Skeletal muscle tissue (tissue), 4 donors: ENCODE results near the gene STYXL1. TPM values are rescaled to one million over a fixed set of nuclear protein-coding genes. Genes with fewer than 3 reads are reported as not detected.

ENCODE experiments used
- H3K27ac ChIP-seq: one replicate; pipeline ENCODE4 v1.7.0; 2013; ENCODE audit warnings: mild to moderate bottlenecking, low read depth, low read length, inconsistent platforms
- H3K27me3 ChIP-seq, 3 donors: one replicate each; pipeline ENCODE4 v1.7.0; 2013; ENCODE audit warnings: low read length in 3 of 3; ENCODE audit not compliant: control insufficient read depth in 3 of 3, insufficient read depth in 3 of 3
- H3K36me3 ChIP-seq, 3 donors: one replicate each; pipeline ENCODE4 v1.7.0; 2013; ENCODE audit warnings: low read length in 3 of 3; ENCODE audit not compliant: control insufficient read depth in 3 of 3, insufficient read depth in 3 of 3
- H3K4me1 ChIP-seq, 3 donors: one replicate each; pipeline ENCODE4 v1.7.0; 2013; ENCODE audit warnings: low read length in 3 of 3, mild to moderate bottlenecking in 3 of 3; ENCODE audit not compliant: control insufficient read depth in 3 of 3, insufficient read depth in 3 of 3
- H3K4me3 ChIP-seq, 3 donors: one replicate each; pipeline ENCODE4 v1.7.0; 2013; ENCODE audit warnings: low read length in 3 of 3
- H3K9ac ChIP-seq, 3 donors: one replicate each; pipeline ENCODE4 v1.7.0; 2013; ENCODE audit warnings: low read length in 3 of 3, mild to moderate bottlenecking in 3 of 3, moderate library complexity in 2 of 3, low read depth in 1 of 3
- H3K9me3 ChIP-seq, 3 donors: one replicate each; pipeline ENCODE4 v1.7.0; 2013; ENCODE audit warnings: low read length in 3 of 3; ENCODE audit not compliant: control insufficient read depth in 3 of 3
- total RNA-seq: library from RNA; depleted of rRNA; stranded (reverse); fragments of >200 nt; gene quantifications from one replicate; pipeline ENCODE4 v1.2.3, GENCODE V29; 2014
- donor health status: Osteomylitis.

Gene STYXL1
- total RNA-seq, 1 donor from 2014 or later = 31.8 TPM

DNA sequence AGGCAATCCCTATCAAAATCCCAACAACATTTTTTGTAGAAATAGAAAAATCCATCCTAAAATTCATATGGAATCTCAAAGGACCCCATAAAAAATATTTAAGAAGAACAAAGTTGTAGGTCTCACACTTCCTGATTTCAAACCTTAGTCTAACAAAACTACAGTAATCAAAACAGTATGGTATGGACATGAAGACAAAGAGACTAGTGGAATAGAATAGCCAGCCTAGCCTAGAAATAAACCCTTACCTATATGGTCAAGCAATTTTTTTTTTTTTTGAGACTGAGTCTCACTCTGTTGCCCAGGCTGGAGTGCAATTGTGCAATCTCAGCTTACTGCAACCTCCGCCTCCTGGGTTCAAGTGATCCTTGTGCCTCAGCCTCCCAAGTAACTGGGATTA lies 49.8 kb downstream of the STYXL1 start:
- Histone ChIP-seq H3K4me3 (no peak overlapping the region), H3K9me3 (no peaks in the 10 kb centered on the region), H3K36me3 (peaks cover 14 to 24% (median 20%) of the 10 kb centered on the region in 3 donors), H3K4me1 (peaks cover 11 to 19% (median 17%) of the 10 kb centered on the region in 3 donors), H3K27ac (no peak overlapping the region), H3K27me3 (no peaks in the 10 kb centered on the region), H3K9ac (no peak overlapping the region)

DNA sequence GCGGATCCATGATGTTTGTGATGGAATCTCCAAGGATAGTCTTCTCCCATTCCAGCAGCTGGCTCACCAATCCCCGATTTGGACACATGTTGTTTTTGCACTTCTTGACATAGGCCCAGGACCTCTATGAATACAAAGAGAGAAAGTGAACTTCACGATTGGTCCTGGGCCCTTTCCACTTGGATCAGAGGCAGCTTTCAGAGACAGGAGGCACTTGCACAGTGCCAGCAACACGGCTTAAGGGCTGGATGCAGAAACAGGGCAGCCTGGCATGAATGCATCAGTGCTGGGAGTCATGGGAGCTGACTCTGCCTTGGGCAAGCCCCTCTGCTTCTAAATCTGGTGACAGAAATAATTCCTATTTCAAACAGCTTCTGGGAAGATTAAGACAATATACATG lies 51.3 kb downstream of the STYXL1 start:
- Histone ChIP-seq H3K9ac (no peak overlapping the region), H3K27me3 (no peaks in the 10 kb centered on the region), H3K4me3 (no peak overlapping the region), H3K36me3 (peaks cover 13 to 19% (median 13%) of the 10 kb centered on the region in 3 donors), H3K4me1 (peaks cover 12 to 31% (median 30%) of the 10 kb centered on the region in 3 donors), H3K9me3 (no peaks in the 10 kb centered on the region), H3K27ac (no peak overlapping the region)

DNA sequence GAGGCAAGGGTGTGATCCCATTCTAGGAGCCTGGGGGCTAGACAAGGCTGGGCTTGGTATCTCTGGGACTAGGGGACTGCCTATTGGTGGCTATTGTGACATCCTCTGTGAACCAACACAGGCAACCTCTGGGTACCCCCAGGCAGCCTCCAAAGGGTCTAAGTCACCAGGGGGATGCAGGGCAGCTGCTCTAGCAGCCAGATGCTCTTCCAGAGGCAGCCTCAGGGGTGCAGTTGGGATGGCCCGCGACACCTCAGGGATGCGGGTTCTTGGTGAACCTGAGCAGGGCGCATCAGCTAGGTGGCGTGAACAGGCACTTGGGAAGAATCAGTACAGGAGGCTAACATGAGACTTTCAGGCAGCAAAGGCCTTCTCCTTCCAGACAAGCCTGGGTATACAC lies 51.8 kb downstream of the STYXL1 start:
- peaks cover 10 to 16% (median 13%) of the 10 kb centered on the region in 3 donors for H3K36me3 ChIP-seq
- H3K27me3 ChIP-seq = no peaks in the 10 kb centered on the region
- no peaks in the 10 kb centered on the region for H3K9me3 ChIP-seq
- H3K4me1 ChIP-seq = peaks cover 12 to 36% (median 32%) of the 10 kb centered on the region in 3 donors
- no peak overlapping the region for H3K4me3 ChIP-seq
- H3K9ac ChIP-seq = peak overlapping the region in 1 of 3 donors; percentile 8
- no peak overlapping the region for H3K27ac ChIP-seq

DNA sequence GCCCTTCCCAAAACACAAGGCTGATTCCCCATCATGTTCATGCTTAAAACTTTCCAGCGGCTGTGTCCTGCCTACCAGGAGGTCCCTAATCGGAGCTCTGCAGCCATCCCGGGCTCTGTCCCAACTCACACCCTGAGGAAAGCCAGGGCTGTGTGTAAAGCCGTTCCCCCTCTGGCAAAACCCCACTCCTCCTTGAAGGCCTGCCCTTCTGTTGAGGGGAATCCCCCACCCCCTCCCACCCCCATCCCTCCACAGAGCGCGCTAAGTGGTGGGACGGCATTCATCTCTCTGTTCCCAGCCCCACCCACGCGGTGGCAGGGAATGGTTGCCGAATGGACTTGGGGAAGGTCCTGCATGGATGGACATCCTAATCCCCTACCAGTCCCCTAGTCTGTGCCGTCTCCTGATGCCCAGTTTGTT lies 52.7 kb downstream of the STYXL1 start:
- peak overlapping the region; percentile 64 to 87 (median 71) for H3K9ac ChIP-seq
- peak overlapping the region; percentile 80 to 84 (median 83) for H3K4me3 ChIP-seq
- H3K27me3 ChIP-seq = no peaks in the 10 kb centered on the region
- H3K27ac ChIP-seq = peak overlapping the region; percentile 80
- peaks cover 6 to 7% (median 6%) of the 10 kb centered on the region in 3 donors for H3K36me3 ChIP-seq
- peaks cover 12 to 45% (median 38%) of the 10 kb centered on the region in 3 donors for H3K4me1 ChIP-seq
- H3K9me3 ChIP-seq = no peaks in the 10 kb centered on the region

DNA sequence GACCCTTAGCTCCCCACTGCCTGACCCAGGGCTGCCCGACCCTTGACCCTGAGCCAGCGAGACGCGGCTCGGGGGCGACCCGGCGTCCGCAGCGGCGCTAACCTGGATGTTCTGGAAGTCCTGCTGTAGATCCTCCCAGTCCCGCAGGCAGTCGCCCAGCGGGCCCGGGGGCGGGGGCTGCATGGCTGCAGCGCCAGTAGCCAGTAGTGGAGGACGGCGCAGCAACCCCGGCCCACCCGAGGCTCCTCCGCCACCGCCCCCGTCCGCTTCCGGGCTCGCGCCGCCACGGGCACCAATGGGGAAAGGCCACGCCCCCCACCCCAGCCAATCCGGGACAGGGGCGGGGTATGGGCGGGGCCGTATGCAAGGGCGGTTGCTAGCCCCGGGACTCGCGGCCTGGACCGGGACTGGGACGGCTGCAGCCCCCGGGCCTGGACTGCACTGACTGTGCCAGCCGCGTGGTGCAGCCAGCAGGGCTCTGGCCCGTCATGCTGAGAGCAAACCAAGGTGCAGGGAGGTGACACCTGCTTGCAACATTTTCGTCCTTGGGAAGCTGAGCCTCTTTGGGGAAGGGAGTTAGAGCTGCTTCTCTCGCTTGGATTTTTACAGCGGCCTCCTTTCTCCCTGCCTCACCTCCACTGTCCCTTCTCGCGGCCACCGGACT lies 53.3 kb downstream of the STYXL1 start, which contains the start of gene TMEM120A:
TSS of gene TMEM120A (minus strand) at position 208 of the 664 bp plus-strand sequence. CDS start at position 183, 25 bp downstream.
- Histone ChIP-seq H3K36me3 (peaks cover 6% of the 10 kb centered on the region in 3 donors), H3K27ac (peak within 1 kb of the TSS; percentile 97), H3K9me3 (no peaks in the 10 kb centered on the region), H3K4me1 (peaks cover 17 to 50% (median 44%) of the 10 kb centered on the region in 3 donors), H3K9ac (peak within 1 kb of the TSS; percentile 86 to 94 (median 89)), H3K27me3 (no peaks in the 10 kb centered on the region), H3K4me3 (peak within 1 kb of the TSS; percentile 84 to 93 (median 90))

DNA sequence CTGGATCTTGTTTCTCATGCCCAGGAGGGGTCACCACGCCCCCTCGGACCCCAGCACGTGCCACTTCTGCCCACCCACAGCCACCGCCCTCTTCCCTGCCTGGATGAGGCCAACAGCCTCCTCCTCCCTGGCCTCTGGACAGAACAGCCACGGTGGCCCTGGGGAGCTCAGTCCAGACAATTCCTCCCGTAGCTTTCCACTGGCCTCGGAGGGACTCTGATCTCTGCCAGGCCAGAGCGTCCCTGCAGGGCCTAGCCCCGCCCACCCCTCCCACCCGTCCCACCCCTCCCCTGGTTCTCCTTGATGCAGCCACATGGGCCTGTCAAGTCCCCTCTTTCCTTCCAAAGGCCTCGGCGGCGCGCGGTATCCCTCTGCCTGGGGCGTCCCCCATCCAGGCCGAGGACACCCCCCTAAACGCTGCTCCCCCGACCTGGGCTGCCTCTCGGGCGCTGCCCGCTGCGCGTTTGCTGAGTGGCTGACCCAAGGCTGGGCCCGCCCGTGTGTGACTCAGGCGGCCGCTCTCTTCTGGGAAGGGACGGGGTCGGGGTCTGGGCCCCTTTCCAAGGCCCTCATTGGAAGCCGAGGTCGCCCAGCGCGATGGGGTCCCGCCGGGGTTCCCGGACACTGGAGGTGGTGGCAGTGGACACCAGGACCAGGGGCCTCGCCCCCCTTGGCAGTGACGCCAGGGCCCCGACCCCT lies 54.0 kb downstream of the STYXL1 start:
- peak overlapping the region; percentile 86 to 94 (median 89) for H3K9ac ChIP-seq
- no peaks in the 10 kb centered on the region for H3K27me3 ChIP-seq
- peaks cover 6% of the 10 kb centered on the region in 3 donors for H3K36me3 ChIP-seq
- no peaks in the 10 kb centered on the region for H3K9me3 ChIP-seq
- H3K4me3 ChIP-seq = peak overlapping the region; percentile 69 to 93 (median 90)
- peaks cover 23 to 55% (median 49%) of the 10 kb centered on the region in 3 donors for H3K4me1 ChIP-seq
- H3K27ac ChIP-seq = peak overlapping the region; percentile 97

DNA sequence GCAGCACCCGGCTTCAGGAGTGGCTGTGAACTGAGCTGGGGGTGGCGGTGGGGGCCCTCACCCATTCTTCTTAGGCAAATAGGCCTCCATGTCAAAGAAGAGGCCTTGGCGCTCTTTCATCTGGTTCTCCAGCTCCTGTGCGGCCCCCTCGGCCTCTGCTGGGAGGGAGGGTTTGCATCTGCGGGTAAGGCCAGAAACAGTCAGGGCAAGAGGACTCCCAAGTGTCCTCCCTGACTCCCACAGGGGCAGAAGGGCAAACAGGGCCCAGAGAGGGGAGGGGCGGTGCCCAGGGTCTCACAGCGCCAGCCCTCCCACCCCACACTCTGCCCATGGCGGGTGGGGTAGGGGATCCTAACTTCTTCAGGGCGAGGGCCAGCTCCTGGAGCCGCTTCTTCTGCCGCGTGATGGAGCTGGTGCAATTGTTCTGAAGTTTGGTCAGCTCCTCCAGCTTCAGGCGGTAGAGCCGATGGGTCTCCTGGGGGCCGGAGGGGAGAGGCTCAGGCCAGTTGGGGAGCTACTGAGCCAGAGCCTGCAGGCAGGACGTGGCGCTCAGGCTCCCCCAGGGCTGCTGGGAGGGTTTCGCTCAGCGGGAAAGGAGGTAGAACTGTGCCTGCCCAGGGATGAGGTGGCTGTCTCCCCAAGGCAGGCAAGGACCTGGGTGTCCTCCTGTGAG lies 55.6 kb downstream of the STYXL1 start:
- H3K36me3 ChIP-seq = peaks cover 9 to 14% (median 13%) of the 10 kb centered on the region in 3 donors
- H3K27ac ChIP-seq = peak overlapping the region; percentile 76
- no peaks in the 10 kb centered on the region for H3K27me3 ChIP-seq
- H3K9ac ChIP-seq = peak overlapping the region in 1 of 3 donors; percentile 57
- peaks cover 23 to 55% (median 49%) of the 10 kb centered on the region in 3 donors for H3K4me1 ChIP-seq
- H3K9me3 ChIP-seq = no peaks in the 10 kb centered on the region
- H3K4me3 ChIP-seq = no peak overlapping the region

DNA sequence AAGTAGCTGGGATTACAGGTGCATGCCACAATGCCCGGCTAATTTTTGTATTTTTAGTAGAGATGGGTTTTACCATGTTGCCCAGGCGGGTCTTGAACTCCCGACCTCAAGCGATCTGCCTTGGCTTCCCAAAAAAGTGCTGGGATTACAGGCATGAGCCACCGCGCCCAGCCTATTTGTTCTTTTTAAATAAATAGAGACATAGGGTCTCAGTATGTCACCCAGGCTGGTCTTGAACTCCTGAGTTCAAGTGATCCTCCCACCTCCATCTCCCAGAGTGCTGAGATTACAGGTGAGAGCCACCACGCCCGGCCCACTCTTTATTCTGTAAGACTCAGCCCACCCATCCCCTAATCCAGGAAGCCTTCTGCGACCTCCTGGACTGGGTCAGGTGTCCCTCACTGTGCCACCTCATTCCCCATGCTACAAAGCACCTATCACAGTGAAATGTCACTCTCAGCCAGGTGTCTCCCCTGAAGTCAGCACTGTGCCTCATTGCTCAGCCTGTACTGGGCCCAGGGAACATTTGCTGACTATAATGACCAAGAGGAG lies 56.2 kb downstream of the STYXL1 start:
- no peaks in the 10 kb centered on the region for H3K27me3 ChIP-seq
- H3K36me3 ChIP-seq = peaks cover 14 to 17% (median 15%) of the 10 kb centered on the region in 3 donors

DNA sequence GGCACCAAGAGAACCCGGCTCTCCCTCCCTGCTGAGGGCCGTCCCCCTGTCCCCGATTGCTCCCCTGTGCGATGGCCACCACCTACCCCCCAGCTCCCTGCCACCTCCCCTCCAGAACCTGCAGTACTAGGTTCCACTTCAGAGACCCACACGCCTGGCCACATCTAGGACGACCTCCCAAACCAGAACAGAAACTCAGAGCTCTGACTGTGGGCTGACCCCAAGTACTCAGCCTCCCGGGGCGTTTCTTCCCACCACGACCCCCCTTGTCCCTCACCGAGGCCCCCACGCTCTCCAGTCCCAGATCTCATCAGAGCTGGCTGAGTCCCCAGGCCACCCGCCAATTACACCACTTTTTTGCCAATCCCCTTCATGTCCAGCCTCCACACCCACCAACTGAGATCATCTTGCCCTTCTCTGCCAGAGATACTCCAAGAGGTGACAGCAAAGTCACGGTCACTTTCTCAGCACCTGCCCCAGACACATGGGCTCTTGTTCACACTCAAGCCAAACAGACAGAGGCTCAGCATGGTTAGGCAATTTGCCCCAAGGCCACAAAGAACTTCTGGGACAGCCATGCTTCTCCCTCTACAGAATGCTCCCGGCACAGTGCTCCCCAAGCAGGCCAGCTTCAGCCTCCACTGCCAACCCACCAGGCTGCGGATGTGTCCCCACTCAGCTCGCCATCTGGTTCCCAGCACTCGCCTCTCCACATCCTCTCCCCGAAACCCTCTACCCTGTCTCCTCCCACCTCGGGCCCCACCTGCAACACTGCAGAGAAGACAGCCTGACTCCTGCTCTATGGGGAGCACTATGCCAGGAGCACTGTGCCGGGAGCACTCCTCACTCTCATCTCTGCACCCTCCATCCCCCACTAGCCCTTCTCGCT lies 58.1 kb downstream of the STYXL1 start:
- no peaks in the 10 kb centered on the region for H3K9me3 ChIP-seq
- H3K4me3 ChIP-seq = peak overlapping the region in 2 of 3 donors; percentile 35
- H3K9ac ChIP-seq = peak overlapping the region; percentile 43 to 73 (median 45)
- peaks cover 20 to 47% (median 41%) of the 10 kb centered on the region in 3 donors for H3K4me1 ChIP-seq
- H3K36me3 ChIP-seq = peaks cover 18 to 29% (median 23%) of the 10 kb centered on the region in 3 donors
- no peaks in the 10 kb centered on the region for H3K27me3 ChIP-seq
- peak overlapping the region; percentile 75 for H3K27ac ChIP-seq

More for the DNA sequence above, 56.2 kb downstream of the STYXL1 start:
- no peaks in the 10 kb centered on the region for H3K9me3 ChIP-seq
- no peak overlapping the region for H3K4me3 ChIP-seq
- H3K27ac ChIP-seq = peak overlapping the region; percentile 76
- peaks cover 23 to 55% (median 49%) of the 10 kb centered on the region in 3 donors for H3K4me1 ChIP-seq
- H3K9ac ChIP-seq = peak overlapping the region in 1 of 3 donors; percentile 57
